COLO668 (cell line): ENCODE data around the gene LRRC47.
"Not testable (repeated sequence)": the region's sequence is repeated elsewhere in the genome, so short reads cannot be mapped to it uniquely, and the experiment has no call there.

Experiments
- DNase-seq: peaks from one replicate; lab custom pipeline; 2025; ENCODE audit not compliant: unreplicated experiment; lab: John Stamatoyannopoulos, UW

Gene LRRC47

DNA sequence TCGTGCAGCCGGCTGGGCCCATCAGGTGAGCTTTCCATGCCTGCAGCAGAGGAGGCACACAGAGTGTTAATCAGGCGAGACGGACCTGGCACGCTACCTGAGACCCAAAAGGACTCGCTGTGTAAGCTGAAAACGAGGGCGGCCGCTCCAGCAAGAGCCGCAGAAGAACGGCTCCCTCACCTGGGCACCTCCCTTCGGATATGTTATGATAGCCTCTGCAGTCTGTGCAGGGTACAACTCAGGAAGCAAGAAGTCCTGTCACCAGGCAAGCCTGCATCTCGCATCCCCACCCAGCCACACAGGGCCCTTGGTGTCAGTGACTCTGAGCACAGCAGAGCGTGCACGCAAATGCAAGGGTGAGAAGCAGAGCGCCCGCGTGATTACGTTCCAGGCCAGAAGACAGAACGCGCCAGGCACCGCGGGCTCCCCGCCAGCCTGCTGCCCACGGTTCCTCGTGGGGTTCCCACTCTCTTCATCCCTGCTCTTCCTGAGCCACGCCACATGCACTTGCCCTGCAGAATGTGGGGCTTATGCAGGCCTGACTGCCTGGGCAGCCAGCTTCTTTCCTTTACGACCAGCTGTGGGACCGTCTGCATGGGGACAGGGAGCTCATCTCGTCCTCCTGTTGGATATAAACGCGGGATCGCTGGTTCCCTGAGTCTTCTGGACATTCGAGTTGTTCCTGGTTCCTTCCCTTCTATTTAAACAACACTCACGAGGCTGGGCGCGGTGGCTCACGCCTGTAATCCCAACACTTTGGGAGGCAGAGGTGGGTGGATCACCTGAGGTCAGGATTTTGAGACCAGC, 20.2 kb upstream of the LRRC47 start:
- no peak for DNase-seq

DNA sequence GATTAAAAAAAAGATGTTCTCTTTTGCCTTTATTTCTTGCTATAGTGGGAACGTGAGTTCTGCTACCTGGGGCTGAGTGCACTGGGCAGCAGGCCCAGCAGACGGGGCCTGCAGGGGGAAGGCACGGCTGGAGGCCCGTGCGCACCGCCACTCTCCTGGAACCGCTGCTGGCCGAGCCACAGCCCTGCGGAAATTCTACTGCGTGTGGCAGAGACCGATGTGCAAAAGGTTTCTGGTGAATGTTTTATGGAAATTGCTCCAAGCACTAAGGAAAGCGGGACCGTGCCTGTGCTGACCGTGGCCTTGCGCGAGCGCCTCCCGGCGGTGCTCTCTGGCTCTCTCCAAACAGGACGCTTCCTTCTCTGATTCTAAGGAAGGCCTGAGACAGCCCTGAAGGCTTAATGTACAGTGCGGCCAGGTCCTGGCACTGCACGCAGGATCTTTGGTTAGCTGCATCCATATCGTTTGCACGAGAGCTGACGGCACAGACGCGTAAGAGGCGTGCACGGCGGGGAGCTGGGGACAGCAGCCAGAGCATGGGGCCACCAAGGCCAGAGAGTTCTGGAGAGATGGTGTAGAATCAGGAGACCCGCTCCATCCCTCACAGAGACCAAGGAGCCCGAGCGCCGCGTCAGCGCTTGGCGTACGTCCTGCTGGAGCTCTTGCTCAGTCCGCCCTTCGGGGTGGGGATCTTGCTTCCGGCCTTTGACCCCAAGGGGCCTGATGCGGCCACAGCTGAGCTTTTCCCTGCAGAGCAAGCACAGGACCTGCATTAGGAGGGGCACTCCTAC, 18.7 kb upstream of the LRRC47 start:
- no peak for DNase-seq

DNA sequence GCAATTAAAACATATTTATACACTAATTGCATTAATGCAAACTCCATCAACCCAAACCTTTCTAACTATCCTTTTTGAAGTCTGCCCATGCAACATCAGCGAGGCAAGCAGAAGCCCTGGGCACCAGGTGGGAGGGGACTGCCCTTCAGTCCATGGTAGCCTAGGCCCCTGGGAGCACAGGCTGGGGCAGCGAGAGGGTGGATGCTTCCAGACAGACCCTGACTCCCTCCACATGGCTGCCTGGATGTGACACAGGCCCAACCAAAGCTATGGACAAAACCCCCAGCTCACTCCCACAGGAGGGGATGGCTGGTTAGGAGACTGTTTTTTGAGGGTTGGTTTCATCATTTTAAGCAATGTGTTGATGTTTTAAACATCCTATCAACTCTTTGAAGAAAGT, 17.8 kb upstream of the LRRC47 start:
- DNase-seq = no peak

DNA sequence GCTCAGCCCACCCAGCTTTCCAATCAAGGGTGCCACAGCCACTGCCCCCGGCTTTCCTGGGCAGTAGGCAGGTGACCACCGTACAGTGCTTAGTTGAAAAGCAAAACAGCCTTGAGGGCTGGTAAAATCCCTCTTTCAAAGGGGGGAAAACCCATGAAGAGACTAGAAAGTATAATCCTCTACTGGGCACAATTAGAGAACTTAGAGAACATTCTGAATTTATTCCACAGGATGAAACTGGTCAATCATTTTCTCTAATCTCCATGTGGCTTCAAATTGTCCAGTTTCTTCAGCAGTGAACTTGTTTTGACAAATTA, 15.3 kb upstream of the LRRC47 start:
- DNase-seq = no peak

GRCh38 chr1:3810149-3810761, 14.0 kb upstream of the LRRC47 start:
- not testable (repeated sequence) for DNase-seq

GRCh38 chr1:3809680-3810079, 13.4 kb upstream of the LRRC47 start:
- no peak for DNase-seq

GRCh38 chr1:3807769-3808168, 11.5 kb upstream of the LRRC47 start:
- no peak for DNase-seq

DNA sequence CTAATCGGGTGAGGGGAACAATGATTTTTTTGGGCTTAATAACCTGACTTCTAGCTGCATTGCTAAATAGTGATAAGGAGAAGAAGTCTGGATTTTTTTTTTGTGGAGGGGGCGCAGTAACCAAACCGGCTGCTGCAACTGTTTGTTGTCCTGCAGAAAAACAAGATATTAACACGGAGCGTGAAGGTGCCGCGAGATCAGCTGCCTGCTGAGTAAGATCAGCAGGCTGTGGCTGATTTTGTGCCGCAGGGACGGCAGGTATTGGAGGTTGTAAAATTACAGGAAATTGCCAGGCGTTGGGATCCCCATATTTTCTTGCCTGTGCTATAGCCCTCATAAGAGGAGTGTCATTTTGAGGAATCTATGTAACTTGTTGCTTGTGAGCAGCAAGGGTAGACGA, 8.7 kb upstream of the LRRC47 start:
- DNase-seq = no peak

- not testable (repeated sequence) for DNase-seq
Measured at GRCh38 chr1:3804627-3804944, 8.3 kb upstream of the LRRC47 start.

- DNase-seq = no peak
Measured at GRCh38 chr1:3803905-3804626, 7.8 kb upstream of the LRRC47 start.

- not testable (repeated sequence) for DNase-seq
Measured at GRCh38 chr1:3800795-3801194, 4.5 kb upstream of the LRRC47 start.

DNA sequence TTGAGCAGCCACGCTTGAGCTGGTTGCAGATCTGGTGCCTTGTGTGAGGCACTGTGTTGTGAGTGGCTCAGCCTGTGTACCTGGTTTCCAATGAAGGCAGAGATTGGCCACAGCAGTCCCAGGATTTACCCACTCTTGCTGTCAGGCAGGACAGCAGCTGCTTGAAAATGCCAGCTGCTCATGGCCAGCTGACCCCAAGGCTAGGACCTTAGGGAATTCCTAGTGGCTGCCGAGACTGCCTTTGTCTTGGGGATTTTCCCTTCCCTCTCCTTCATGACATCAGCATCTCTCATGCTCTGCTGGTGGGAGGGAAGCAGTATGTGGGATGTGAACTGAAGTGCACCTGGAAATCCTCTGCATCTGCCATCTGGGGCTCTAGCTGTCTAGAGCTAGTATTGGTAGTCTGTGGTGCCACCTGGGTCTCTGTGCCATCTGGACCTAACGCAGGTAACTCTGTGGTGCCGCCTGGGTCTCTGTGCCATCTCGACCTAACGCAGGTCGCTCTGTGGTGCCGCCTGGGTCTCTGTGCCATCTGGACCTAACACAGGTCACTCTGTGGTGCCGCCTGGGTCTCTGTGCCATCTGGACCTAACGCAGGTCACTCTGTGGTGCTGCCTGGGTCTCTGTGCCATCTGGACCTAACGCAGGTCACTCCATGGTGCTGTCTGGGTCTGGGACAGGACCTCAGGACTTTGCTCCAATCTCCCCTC, 3.8 kb upstream of the LRRC47 start:
- DNase-seq = peak; percentile 55

GRCh38 chr1:3795453-3796214, 664 bp downstream of the LRRC47 start:
- DNase-seq = peak; percentile 64

GRCh38 chr1:3790952-3791351, 5.3 kb downstream of the LRRC47 start:
- DNase-seq = no peak

- no peak for DNase-seq
Measured at GRCh38 chr1:3790500-3790923, 5.8 kb downstream of the LRRC47 start.

- no peak for DNase-seq
Measured at GRCh38 chr1:3789421-3790300, 6.6 kb downstream of the LRRC47 start.

GRCh38 chr1:3788756-3789420, 7.4 kb downstream of the LRRC47 start:
- DNase-seq = no peak

GRCh38 chr1:3787745-3788605, 8.3 kb downstream of the LRRC47 start:
- no peak for DNase-seq
